MCF 10A (cell line): Measurements from ENCODE around the gene CDK19. TPM values are rescaled to one million over a fixed set of nuclear protein-coding genes. Genes with fewer than 3 reads are reported as not detected.

Experiments used
- BruUV-seq: library from RNA; stranded (reverse); fragments of 400-500 nt; replicated peaks from 2 replicates; lab custom pipeline; 2021; lab: Mats Ljungman, UMichigan
- CTCF ChIA-PET: fragments of 300-600 bp; sonication (Branson Sonifier 250); formaldehyde crosslinking; extraction: SDS; loops from one replicate; lab custom pipeline; 2021; ENCODE audit warnings: antibody characterized with exemption, inconsistent platforms; lab: Yijun Ruan, JAX
- POLR2A ChIA-PET: fragments of 300-600, 350-650 bp; sonication (Branson Sonifier 250); formaldehyde crosslinking; extraction: SDS; loops from one replicate; lab custom pipeline; 2020; ENCODE audit warnings: antibody characterized with exemption, inconsistent platforms; lab: Yijun Ruan, JAX
- DNase-seq: peaks from one replicate; pipeline ENCODE4 v3.0.0-alpha.2; 2018; ENCODE audit not compliant: unreplicated experiment
- H3K27ac Mint-ChIP-seq: one replicate; pipeline ENCODE4 v1.8.0; 2022; ENCODE audit warnings: mild to moderate bottlenecking, low read depth, mixed read lengths; ENCODE audit not compliant: unreplicated experiment
- H3K27me3 Mint-ChIP-seq: one replicate; pipeline ENCODE4 v1.8.0; 2022; ENCODE audit warnings: mixed read lengths; ENCODE audit not compliant: insufficient read depth, unreplicated experiment
- H3K36me3 Mint-ChIP-seq: one replicate; pipeline ENCODE4 v1.8.0; 2022; ENCODE audit warnings: mild to moderate bottlenecking, moderate library complexity, mixed read lengths; ENCODE audit not compliant: insufficient read depth, unreplicated experiment
- H3K4me1 Mint-ChIP-seq: one replicate; pipeline ENCODE4 v1.8.0; 2022; ENCODE audit warnings: mixed read lengths; ENCODE audit not compliant: insufficient read depth, unreplicated experiment
- H3K4me3 Mint-ChIP-seq: one replicate; pipeline ENCODE4 v1.8.0; 2022; ENCODE audit warnings: mild to moderate bottlenecking, moderate library complexity, mixed read lengths; ENCODE audit not compliant: unreplicated experiment
- H3K9me3 Mint-ChIP-seq: one replicate; pipeline ENCODE4 v1.8.0; 2022; ENCODE audit warnings: mixed read lengths; ENCODE audit not compliant: unreplicated experiment
- intact Hi-C: fragments of 100-400 bp; cut with micrococcal nuclease; formaldehyde crosslinking; loops from 2 replicates; pipeline ENCODE4 v1.14.1; 2022
- total RNA-seq: library from RNA; stranded (reverse); gene quantifications from 2 replicates; pipeline ENCODE4 v1.2.3, GENCODE V29; 2022
- TF ChIP-seq, protein P1 (sequence below): fragments of 200-600 bp; IDR thresholded peaks from one replicate; pipeline ENCODE4 v1.8.0; 2022; ENCODE audit warnings: antibody characterized with exemption, mild to moderate bottlenecking; ENCODE audit not compliant: unreplicated experiment

CDK19 gene
- total RNA-seq, 1 experiment from 2014 or later = 10.2 TPM

DNA sequence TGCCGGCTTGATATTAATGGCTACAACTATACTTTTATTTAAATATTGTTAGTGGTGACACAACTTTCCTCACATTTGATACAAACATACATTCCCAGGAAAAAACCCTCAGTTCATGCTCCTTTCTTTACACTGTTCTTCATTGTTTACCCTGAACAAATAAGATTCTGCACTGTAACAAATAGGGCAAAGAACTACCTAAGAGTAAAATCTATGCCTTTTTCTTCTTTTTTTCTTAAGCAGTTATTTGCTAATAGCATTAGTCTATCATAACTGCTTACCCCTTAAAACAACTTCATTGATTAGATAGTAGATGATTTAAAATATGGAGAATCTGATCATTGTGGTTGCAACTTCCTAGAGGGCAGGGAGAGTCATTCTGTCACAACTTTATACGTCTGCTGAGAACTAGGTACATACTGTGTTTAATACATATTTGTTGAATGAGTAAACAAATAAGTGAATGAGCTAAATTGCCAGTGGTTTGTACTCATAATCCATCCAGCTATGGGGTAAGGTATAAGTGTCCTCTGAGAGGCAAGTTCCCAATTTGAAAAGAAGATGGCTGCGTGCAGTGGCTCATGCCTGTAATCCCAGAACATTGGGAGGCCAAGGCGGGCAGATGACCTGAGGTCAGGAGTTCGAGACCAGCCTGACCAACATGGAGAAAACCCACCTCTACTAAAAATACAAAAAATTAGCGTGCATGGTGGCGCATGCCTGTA, 161.0 kb downstream of the CDK19 start:
- no peak overlapping the region for H3K4me3 Mint-ChIP-seq
- no peaks in the 10 kb centered on the region for H3K36me3 Mint-ChIP-seq
- H3K27me3 Mint-ChIP-seq = no peaks in the 10 kb centered on the region
- H3K4me1 Mint-ChIP-seq = peaks cover 11% of the 10 kb centered on the region
- no TSS peak for BruUV-seq
- POLR2A ChIA-PET = no interaction called here
- H3K27ac Mint-ChIP-seq = no peak overlapping the region
- peaks cover 5% of the 10 kb centered on the region for H3K9me3 Mint-ChIP-seq
- TF ChIP-seq, protein P1, sequence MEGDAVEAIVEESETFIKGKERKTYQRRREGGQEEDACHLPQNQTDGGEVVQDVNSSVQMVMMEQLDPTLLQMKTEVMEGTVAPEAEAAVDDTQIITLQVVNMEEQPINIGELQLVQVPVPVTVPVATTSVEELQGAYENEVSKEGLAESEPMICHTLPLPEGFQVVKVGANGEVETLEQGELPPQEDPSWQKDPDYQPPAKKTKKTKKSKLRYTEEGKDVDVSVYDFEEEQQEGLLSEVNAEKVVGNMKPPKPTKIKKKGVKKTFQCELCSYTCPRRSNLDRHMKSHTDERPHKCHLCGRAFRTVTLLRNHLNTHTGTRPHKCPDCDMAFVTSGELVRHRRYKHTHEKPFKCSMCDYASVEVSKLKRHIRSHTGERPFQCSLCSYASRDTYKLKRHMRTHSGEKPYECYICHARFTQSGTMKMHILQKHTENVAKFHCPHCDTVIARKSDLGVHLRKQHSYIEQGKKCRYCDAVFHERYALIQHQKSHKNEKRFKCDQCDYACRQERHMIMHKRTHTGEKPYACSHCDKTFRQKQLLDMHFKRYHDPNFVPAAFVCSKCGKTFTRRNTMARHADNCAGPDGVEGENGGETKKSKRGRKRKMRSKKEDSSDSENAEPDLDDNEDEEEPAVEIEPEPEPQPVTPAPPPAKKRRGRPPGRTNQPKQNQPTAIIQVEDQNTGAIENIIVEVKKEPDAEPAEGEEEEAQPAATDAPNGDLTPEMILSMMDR = no peak
- no peak for DNase-seq
- intact Hi-C loops = no loop called here
- CTCF ChIA-PET = interaction anchor here (1.2 to 1.3 kb wide), 2 partner anchors 62 to 356 kb away, joined by 3 to 4 read pairs; no protein-coding TSS in a partner anchor

DNA sequence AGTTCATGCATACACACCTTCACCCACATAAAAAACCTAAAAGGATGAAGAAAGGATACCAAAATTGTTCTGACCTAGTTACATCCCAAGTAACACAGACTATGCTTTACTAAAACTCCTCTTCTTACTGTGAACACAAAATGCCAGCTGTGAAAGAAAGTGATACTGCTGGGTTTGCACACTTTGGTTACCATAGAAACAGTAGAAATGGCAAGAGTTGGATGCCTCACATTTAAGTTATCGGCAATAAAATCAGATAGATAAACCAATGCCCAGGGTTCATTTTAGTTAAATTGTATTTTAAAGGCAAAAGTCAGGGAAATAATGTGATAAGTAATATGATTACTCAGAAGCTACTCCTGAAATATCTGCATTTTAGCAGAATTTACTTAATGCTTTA, 161.9 kb downstream of the CDK19 start:
- ChIA-PET CTCF (interaction anchor here (1.5 kb wide), 1 partner anchor 297 kb away, joined by 3 read pairs; no protein-coding TSS in a partner anchor), POLR2A (no interaction called here)
- no TSS peak for BruUV-seq
- H3K36me3 Mint-ChIP-seq = no peaks in the 10 kb centered on the region
- DNase-seq = no peak
- H3K27me3 Mint-ChIP-seq = no peaks in the 10 kb centered on the region
- intact Hi-C loops = no loop called here
- peaks cover 11% of the 10 kb centered on the region for H3K4me1 Mint-ChIP-seq
- no peak overlapping the region for H3K27ac Mint-ChIP-seq
- TF ChIP-seq, protein P1 = no peak
- H3K9me3 Mint-ChIP-seq = peaks cover 5% of the 10 kb centered on the region
- H3K4me3 Mint-ChIP-seq = no peak overlapping the region

DNA sequence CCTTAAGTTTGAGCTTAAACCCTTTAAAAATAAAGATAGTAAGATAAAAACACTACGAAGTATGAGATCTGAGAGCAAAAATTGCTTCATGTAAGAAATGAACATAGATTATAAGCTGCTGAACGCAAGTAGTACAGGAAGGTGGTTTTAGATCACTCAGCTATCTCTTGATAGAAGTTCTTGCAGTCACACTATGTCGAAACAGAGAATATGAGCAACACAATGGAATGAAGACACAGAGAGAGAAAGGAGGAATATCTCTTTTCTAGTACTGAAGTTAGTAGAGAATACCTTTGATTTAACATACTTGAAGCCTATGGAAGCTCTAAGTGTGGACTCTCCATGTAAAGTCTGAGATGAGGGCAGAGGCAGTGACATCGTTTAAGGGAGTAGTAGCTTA, 162.7 kb downstream of the CDK19 start:
- H3K4me1 Mint-ChIP-seq = peaks cover 11% of the 10 kb centered on the region
- TF ChIP-seq, protein P1 = no peak
- intact Hi-C loops = no loop called here
- POLR2A ChIA-PET = interaction anchor here (1.0 kb wide), 1 partner anchor 10 kb away, joined by 4 read pairs; no protein-coding TSS in a partner anchor
- no peak overlapping the region for H3K27ac Mint-ChIP-seq
- no peaks in the 10 kb centered on the region for H3K36me3 Mint-ChIP-seq
- peaks cover 5% of the 10 kb centered on the region for H3K9me3 Mint-ChIP-seq
- DNase-seq = no peak
- CTCF ChIA-PET = interaction anchor here (1.0 to 1.5 kb wide), 3 partner anchors 10 to 346 kb away, joined by 3 to 6 read pairs (median 3); no protein-coding TSS in a partner anchor
- H3K4me3 Mint-ChIP-seq = no peak overlapping the region
- H3K27me3 Mint-ChIP-seq = no peaks in the 10 kb centered on the region
- BruUV-seq = no TSS peak

DNA sequence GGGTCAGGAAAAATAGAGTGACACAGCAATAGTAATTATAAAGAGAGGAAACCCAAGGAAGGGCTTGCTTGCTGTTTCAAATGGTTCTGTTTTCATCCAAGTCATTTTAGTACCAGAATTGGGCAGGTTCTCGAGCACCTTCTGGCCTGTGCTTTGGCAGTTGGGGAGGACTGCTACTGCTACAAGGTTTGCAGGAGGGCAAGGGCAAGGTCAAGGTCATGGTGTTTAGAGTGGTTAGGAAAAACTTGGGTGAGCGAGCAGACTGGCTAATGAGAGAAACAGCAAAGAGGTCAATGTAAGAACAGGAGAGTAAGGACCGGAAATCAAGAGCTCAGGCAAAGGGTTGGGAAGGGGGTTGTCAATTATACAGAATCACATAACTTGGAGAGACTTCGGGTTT, 164.5 kb downstream of the CDK19 start:
- H3K4me1 Mint-ChIP-seq = peaks cover 10% of the 10 kb centered on the region
- peaks cover 5% of the 10 kb centered on the region for H3K36me3 Mint-ChIP-seq
- no TSS peak for BruUV-seq
- no peak for DNase-seq
- no peaks in the 10 kb centered on the region for H3K27me3 Mint-ChIP-seq
- TF ChIP-seq, protein P1 = no peak
- H3K9me3 Mint-ChIP-seq = peaks cover 3% of the 10 kb centered on the region
- no peak overlapping the region for H3K27ac Mint-ChIP-seq
- ChIA-PET POLR2A (no interaction called here), CTCF (no interaction called here)
- intact Hi-C loops = no loop called here
- no peak overlapping the region for H3K4me3 Mint-ChIP-seq
